ENCODE data around the gene TTLL12.

GRCh38 chr22:43208703-43209522 lies 22.0 kb upstream of the TTLL12 start:
- no peak for TF ChIP-seq POLR2A (IDR thresholded peaks at IDR 0.05)
- TF ChIP-seq, protein P1, sequence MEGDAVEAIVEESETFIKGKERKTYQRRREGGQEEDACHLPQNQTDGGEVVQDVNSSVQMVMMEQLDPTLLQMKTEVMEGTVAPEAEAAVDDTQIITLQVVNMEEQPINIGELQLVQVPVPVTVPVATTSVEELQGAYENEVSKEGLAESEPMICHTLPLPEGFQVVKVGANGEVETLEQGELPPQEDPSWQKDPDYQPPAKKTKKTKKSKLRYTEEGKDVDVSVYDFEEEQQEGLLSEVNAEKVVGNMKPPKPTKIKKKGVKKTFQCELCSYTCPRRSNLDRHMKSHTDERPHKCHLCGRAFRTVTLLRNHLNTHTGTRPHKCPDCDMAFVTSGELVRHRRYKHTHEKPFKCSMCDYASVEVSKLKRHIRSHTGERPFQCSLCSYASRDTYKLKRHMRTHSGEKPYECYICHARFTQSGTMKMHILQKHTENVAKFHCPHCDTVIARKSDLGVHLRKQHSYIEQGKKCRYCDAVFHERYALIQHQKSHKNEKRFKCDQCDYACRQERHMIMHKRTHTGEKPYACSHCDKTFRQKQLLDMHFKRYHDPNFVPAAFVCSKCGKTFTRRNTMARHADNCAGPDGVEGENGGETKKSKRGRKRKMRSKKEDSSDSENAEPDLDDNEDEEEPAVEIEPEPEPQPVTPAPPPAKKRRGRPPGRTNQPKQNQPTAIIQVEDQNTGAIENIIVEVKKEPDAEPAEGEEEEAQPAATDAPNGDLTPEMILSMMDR (IDR thresholded peaks at IDR 0.05), result no peak
